Measurements from ENCODE around the gene LAPTM4A.
"Not testable (repeated sequence)": the region's sequence is repeated elsewhere in the genome, so short reads cannot be mapped to it uniquely, and the experiment has no call there.

LAPTM4A gene

DNA sequence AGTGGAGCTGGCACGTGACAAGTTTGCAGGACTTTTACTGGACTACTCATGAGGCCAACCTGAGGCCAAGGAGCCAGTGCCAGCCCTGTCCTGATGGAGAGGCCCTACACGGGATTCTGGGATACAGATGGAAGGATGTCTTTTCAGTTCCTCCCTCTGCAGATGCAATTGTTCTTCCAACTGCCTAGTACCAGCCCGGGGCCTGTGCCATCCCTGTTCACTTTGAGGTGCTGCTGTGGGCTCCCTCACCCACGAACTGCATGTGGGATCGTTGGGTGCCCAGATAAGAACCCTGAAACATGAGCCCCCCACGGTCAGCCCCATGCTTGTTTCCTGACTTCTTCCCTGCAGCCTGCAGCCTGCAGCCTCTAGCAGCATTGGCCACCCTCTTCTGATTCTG is 25.3 kb upstream of the LAPTM4A start:
- no peak for DNase-seq (ENCODE audit: low read depth in 2 of 2)

DNA sequence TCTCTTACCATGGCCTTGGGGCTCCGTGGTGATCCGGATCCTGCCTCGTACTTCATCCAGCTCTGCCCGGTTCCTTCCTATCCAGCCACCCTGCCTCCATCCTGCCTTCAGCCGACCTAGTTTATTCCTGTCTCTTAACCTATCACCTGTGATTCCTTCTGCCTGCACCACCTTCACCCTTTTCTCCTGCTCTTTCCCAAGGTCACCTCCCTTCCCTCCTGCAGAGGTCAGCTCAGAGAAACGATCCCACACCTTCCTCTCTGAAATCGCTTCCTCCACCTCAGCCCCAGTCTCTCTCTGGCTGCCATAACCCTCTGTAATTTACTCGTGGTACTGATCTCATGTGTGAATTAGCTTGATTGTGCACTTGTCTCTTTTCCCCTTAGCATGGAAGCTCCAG is 23.5 kb upstream of the LAPTM4A start:
- no peak for DNase-seq (ENCODE audit: low read depth in 2 of 2)

DNA sequence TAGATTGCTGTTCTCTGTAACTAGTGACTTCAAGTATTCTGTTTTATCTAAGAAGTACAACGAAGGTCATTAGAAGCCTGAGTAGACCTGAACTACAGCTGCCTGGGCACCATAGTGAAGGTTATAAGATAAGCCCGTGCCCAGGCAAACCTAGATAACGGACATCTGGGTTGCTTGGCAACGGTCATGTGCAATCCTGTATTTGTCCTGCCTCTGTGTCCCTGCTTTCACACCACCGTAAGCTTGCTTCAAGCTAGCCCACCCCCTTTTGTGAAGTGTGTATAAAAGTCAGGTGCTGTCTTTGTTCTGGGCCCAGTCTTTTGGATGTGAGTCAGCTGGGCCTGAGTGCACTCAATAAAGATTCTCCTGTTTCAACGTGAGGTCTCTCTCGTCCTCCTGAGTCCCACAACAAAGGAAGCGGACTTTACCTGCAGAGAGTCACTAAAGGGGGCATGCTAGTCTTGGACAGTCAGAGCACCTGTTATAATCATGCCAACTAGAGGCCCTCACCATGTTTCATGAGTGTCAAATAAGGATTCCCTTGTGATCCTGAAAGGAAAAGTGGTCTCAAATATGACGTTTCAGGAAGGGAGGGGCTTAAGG is 22.7 kb upstream of the LAPTM4A start:
- not testable (repeated sequence) for DNase-seq (ENCODE audit: low read depth in 2 of 2)

DNA sequence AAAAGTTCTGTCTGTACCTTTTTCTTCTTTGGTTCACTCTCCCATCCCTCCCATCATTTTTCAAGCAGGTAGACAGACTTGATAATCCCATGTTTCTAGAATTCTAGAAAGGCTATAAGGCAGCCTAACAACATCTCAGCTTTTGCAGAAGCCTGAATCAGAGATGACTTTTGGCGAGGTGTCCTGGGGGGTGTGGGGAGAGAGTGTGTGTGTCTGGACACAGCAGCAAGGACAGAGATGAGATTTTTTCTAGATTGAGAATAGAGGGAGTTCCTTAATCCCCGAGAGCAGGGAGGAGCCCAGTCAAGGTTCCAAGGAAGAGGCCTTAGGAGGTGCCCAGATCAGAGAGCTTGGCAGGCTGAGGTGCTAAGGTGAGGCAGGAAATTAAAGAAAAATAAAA is 22.0 kb upstream of the LAPTM4A start:
- no peak for DNase-seq (ENCODE audit: low read depth in 2 of 2)

DNA sequence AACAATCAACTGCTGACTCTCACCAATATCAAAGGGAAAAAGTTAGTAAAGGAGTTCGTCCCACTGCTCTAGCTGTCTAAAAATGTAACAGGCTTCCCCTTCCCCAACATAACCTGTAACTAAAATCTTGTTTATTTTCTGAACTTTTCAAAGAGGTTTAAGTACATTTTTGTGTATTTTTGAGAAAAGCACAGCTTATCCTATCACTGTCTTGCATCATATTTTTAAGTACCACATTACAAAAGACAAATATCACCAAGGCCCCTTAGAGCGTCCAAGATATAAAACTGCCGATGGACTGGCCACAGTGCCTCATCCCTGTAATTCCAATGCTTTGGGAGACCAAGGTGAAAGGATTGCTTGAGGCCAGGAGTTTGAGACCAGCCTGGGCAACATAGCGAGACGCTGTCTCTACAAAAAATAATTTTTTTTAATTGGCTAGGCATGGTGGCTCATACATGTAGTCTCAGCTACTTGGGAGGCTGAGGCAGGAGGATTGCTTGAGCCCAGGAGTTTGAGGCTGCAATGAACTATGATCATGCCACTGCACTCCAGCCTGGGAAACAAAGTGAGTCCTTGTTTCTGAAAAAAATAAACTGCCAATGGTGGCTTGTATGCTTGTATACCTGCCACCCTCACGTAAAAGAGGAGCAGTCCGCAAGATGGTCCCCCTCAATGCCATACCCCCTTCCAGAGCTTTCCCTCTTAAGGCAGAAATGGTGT is 21.2 kb upstream of the LAPTM4A start:
- no peak for DNase-seq (ENCODE audit: low read depth in 2 of 2)

DNA sequence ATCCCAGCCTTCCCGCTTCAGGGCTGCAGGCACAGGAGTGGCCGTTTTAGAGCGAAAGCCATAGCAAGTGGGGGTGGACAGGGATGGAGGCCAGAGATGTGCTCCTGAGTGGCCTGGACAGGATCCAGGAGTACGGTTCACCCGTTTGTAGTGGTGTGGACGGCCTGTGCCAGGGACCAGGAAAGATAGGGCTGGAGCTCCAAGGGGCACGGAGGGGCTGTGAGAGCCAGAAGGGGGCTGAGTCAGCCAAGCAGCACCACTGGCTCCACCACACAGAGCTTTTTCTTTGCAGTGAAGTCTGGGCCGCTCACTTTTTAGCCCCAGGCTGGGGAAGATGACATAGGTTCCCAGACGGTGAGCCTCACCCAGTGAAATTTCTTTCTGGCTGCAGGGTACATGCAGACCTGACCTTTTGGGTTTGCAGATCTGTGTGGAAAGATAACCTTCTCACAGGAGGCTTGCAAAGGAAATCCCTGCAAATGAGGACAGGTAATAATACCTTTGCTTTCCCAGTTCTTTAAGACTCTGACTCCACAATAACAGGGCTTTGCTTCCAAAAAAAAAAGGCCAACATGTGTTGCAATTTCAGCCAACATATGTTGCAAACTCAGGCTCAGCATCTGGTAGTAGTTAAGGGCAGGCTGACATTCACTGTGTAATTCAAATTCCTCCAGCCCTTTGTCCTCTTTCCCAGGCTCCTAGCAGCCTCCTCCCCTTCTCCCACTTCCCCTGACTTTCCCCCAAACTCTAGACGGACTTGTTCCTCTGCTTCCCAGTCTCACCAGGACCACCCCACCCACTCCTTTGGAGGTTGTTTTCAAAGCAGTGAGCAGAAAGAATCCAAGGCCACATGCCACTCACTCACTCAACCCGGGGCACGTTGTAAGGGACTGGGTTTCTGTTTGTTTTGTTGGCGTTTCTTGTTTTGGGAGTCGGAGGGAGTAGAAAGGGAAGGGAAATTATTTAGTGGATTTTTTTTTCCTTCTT is 20.3 kb upstream of the LAPTM4A start:
- no peak for DNase-seq (ENCODE audit: low read depth in 2 of 2)

DNA sequence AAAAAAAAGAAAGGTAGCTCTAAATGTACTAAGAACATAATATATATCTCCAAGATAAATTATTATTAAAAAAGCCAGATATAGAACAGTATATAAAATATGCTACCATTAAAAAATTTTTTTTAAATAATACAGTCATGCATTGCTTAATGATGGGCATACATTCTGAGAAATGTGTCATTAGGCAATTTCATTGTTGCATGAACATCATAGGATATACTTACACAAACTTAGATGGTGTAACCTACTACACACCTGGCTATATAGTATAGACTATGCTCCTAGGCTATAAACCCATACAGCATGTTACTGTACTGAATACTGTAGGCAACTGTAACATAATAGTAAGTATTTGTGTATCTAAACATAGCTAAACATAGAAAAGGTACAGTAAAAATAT is 18.3 kb upstream of the LAPTM4A start:
- DNase-seq (ENCODE audit: low read depth in 2 of 2), result no peak

DNA sequence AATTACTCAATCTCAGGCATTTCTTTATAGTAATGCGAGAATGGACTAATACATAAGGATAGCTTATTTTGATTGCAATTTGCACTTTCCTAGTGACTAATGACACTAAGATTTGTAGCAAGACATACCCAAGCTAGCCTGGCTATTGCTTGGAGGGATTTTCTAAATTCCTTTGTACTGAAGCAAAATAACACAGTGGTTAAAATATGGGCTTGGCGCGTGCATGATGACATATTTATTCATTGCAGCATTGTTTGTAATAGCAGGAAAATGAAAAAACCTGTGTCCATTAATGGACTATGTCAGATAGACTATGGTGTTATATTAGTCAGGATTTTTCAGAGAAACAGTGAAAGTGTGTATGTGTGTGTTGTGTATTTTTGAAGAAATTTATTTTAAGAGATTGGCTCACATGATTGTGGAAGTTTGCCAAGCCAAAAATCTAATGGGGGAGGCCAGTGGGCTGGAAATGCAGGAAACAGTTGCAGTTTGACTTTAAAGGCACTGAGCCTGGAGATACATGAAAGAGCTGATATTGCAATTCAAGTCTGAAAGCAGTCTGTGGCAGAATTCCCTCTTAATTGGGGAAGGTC is 16.7 kb upstream of the LAPTM4A start:
- DNase-seq (ENCODE audit: low read depth in 2 of 2), result no peak

DNA sequence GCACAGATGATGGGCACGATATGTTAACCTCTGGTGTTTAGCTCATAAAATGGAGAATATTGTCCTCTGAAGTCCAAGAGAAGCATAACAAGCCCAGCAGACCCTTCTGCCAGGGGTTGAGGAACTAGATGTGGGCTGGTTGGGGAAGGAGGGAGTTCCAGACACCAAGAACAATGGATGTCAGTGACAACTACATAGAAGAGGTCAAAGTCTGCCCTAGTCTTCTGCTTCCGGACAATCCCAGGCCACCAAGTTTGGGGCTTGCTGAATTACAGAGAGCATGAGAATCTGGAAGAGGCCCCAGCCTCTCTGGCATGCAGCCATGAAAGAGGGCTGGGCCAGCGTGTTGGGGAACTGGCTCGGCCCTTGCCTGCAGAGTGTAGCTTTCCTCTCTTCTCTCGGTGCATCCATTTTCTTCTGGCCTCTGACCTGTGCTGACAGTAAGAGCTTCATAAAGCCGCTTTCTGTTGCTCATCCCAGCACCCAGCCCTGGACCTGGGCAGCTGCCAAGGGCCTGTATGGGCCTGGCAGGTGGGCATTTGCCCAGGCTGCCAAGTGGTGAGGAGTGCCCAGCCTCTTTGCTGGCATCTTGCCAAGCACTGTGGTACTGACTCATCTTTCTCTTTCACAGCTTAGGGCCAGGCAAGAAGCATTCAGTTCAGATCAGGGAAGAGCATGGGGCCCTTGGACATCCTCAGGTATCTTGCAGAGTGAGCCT is 14.6 kb upstream of the LAPTM4A start:
- DNase-seq (ENCODE audit: low read depth in 2 of 2), result no peak

DNA sequence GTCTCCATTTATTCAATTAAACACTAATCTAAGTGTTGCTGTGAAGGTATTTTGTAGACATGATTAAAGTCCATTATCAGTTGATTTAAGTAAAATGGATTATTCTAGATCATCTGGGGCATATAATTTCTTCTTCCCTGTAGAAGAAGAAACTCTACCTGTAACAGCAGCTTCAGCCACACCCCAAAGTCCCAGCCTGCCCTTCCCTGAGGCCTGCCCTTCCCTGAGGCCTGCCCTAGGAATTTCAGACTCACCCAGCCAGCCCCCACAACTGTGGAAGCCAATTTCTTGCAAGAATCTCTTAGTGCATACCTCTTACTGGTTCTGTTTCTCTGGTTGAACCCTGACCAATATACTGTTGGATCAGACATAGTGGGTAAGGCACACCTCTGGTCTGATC is 13.4 kb upstream of the LAPTM4A start:
- DNase-seq (ENCODE audit: low read depth in 2 of 2), result no peak

DNA sequence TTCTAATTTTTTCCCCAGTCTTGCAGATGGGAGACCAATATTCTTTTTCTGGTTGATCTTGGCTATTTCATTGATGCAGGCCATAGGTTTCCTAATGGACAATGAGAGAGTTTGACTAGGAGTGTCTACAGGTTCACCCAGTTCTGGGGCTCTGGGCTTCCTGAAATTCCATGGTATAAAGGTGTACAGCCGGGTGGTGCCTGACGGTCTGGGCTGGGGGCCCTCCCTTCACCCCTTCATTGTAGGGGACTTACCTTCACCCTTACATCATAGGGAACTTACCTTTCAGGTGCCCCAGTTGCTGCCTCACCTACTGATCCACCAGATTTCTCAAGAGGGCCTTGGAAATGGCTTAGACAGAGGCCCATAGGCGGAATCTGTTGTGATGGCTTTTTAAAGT is 13.0 kb upstream of the LAPTM4A start:
- no peak for DNase-seq (ENCODE audit: low read depth in 2 of 2)

DNA sequence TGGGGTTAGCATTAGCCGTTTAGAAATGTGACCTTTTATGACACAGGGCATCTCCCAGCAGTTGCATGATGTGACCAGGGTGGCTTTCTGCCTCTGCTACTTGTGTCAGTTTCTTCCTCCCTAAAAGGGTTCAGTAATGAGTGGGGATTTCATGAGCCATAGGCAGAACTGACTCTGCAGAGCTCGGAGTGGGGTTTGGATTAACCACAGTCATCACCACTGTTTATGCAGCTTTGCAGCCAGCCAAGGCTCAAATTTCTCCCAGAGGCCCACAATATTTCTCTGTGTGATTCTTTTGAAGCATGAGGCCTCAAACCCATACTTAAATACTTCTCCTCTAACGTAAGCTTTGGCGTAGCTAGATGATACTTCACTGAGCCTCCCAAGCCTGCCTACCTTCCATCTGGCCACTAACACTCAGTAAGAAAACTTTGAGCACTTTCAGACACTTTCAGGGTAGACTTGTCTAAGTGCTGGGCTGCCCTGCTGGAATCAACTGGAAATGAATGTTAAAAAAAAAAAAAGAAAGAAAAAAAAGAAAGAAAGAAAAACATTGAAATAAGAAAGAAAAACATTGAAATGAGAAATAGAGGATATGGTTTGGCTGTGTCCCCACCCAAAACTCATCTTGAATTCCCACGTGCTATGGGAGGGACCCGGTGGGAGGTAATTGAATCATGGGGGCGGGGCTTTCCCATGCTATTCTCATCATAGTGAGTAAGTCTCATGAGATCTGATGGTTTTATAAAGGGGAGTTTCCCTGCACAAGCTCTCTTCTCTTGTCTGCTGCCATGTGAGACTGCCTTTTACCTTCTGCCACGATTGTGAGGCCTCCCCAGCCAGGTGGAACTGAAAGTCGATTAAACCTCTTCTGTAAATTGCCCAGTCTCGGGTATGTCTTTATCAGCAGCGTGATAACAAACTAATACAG is 11.5 kb upstream of the LAPTM4A start:
- DNase-seq (ENCODE audit: low read depth in 2 of 2), result no peak

DNA sequence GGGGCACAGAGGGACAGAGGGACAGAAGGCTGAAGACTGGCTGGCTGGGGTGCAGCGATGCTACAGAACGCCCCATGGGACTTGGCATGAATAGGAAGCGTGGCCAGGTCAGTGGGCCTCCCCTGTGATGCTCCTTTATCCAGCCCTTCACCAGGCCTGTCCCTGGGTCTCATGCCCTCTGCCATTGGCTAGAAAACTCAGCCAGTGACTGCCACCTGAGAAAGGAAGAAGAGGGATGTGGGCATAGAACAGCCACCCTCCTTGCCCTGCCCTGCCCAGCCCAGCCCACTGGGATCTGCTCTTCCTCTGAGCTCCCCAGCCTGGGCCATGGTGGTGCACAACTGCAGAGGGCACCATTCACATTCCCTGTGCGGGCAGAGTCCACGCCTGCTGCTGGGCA is 10.5 kb upstream of the LAPTM4A start:
- DNase-seq (ENCODE audit: low read depth in 2 of 2), result no peak

DNA sequence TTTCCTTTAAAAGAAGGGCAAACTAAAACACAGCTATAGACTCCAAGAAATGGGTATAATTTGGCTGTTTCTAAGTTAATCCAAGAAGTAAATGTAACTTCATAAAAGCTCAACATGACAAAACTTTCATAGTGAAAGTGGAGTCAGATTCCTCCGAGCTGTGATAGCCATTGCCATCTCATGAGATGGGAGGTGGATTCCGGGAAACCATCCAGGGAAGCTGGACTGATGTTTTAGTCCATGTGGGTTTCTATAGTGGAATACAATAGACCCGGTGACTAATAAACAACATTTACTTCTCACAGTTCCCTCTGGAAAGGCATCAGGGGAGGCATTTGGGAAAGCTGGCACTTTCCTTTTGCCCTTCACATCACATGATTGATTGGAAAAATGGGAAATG is 10.0 kb upstream of the LAPTM4A start:
- DNase-seq (ENCODE audit: low read depth in 2 of 2), result no peak

DNA sequence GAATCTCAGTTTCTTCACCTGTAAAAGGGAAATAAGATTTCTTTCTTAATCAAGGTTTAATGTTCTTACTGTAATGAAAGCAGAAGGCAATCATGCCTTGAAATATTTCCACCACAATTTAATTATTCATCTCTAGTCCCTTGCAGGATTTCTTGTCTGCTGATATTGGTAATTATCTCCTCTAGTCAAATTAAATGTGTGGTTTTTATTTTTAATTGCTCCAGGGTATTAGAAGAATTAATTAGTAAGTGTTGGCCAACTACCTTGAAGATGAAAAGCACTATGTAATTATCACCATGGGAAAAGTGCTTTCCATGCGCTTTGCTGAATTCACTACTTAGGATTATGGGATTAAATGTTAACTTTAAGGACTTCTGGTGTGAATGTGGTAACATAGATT is 8.7 kb upstream of the LAPTM4A start:
- DNase-seq (ENCODE audit: low read depth in 2 of 2), result no peak

DNA sequence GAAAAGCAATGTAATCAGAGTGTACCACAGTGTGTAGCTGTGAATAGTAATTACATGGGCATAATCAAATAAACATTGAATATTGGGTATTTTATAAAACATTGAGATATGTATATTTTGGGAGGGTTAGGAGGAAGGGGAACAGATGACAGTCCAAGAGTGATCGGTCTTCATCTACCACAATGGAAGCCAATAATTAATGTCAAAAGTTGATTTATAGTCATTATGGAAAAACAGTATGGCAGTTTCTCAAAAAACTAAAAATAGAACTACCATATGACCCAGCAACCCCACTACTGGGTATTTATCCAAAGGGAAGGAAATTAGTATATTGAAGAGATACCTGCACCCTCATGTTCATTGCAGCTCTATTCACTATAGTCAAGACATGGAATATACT is 5.8 kb upstream of the LAPTM4A start:
- DNase-seq (ENCODE audit: low read depth in 2 of 2), result no peak

DNA sequence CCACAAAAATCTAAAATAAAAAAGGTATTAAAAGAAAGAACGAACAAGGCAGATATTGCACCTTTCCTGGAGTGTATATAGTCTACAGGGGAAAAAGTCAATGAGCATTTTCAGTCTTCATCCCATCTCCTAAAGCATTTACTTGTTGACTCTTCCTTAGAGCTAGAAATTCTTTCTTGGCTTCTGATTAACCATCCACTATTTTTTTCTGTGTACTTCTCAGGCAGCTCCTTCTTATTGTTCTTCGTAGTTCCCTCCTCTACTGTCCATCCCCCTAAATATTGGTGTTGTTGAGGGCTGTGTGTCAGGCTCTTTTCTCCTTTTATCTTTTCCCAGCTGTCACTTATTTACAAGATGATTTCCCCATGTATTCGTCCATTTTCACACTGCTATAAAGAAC is 3.5 kb upstream of the LAPTM4A start:
- no peak for DNase-seq (ENCODE audit: low read depth in 2 of 2)

DNA sequence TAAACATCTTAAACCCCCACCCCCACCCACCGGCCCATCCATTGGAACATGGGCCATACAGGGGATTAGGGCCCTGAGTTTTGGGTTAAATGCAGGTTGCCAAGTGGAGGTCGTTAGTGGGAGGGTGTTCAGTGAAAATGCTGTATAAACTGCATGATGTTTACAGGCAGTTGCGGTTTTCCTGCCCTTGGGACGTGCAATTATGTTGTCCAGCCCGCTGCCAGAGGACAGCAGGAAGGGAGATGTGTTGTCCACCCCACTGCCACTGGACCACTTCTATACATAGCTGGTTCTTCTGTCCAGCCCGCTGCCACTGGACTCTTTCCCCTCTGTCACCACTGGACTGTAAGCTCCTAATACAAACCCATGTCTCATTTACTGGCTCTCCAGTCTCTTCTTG is 2.7 kb upstream of the LAPTM4A start:
- no peak for DNase-seq (ENCODE audit: low read depth in 2 of 2)

DNA sequence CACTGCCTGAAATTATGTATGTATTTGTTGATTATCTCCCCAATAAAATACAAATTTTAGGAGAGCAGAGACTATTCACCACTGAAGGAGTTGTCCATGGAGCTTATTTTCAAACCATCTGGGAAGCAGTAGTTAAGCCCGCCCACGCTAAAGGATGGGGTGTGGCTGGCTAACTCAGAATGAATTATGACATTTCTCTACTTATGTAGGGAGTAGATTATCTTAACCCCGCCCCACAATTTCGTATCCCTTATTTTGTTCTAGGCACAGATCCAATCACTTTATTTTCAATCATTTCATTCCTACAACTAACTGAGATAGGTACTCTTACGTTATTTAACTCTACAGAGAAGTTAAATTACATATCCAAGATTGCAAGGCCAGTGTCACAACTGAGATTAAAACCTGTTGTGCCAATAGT is 1.4 kb upstream of the LAPTM4A start:
- no peak for DNase-seq (ENCODE audit: low read depth in 2 of 2)

DNA sequence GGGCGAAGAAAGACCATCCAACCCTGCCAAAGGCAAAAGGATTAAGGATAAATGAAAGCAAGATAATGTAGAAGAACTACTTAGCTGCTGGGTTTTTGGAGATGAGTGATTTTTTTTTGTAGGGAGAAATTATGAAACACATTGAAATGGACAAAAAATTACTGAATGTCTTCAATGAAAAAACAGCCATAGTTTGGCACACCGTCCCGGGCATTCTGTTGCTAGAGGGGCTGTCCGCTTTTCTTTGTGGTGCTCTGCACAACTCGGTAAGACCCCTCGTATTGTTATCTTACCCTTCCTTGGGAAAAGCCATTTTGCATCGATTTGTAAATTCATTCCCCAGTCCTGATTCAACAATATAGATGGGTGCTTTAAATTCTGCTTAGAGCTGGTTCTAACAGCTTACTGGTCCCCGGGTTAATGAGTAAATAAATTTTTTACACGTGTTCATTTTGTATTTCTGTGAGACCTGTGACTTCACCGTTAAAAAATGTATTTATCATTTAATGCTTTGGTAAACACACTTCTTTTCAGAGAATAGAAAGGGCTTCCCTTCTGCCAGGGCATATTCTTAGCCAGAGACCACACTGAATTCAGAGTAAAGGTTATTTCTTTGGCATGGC is 912 bp upstream of the LAPTM4A start:
- no peak for DNase-seq (ENCODE audit: low read depth in 2 of 2)

All from stimulated activated CD8-positive, alpha-beta memory T cell treated with anti-CD3 and anti-CD28 coated beads, Interleukin-2, amount 100 ng/mL, for 48 hours (primary cell).